HL-60 (cell line): ENCODE measurements around the gene SUPT3H.

Experiments used
- POLR2AphosphoS5 ChIP-seq: IDR thresholded peaks from 2 replicates; pipeline ENCODE4 v1.6.1; 2012; ENCODE audit warnings: low read depth
- REST ChIP-seq: IDR thresholded peaks from 2 replicates; pipeline ENCODE4 v1.6.1; 2012; ENCODE audit warnings: low read depth; ENCODE audit not compliant: insufficient replicate concordance
- SPI1 ChIP-seq: IDR thresholded peaks from 2 replicates; pipeline ENCODE4 v1.6.1; 2012; ENCODE audit warnings: low read depth, mild to moderate bottlenecking, borderline replicate concordance
- TF ChIP-seq, protein P1 (sequence below): IDR thresholded peaks from one replicate; pipeline ENCODE4 v1.5.1; 2011; ENCODE audit warnings: low read length, control low read depth, inconsistent platforms; ENCODE audit not compliant: insufficient read depth

DNA sequence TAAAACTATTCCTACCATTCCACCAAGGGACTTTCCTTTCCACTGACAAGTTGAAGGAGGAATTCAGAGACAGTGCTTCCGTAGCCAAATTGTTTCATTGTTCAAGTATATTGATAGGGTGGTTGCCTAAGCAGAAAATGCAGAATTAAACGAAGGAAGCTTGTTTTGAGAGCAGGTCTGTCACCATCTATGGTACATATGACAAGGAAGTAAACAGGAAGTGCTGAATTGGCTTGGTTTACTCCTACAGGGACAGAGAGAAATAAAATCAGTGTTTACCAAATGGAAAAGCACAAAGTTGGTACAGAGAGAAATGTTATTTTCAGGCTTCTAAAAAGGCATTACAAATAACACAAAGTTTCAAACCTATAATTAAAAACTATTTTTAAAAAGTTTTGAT, 568.5 kb downstream of the SUPT3H start:
- TF ChIP-seq POLR2AphosphoS5 (no peak), SPI1 (peak; percentile 56), REST (no peak)
- TF ChIP-seq, protein P1, sequence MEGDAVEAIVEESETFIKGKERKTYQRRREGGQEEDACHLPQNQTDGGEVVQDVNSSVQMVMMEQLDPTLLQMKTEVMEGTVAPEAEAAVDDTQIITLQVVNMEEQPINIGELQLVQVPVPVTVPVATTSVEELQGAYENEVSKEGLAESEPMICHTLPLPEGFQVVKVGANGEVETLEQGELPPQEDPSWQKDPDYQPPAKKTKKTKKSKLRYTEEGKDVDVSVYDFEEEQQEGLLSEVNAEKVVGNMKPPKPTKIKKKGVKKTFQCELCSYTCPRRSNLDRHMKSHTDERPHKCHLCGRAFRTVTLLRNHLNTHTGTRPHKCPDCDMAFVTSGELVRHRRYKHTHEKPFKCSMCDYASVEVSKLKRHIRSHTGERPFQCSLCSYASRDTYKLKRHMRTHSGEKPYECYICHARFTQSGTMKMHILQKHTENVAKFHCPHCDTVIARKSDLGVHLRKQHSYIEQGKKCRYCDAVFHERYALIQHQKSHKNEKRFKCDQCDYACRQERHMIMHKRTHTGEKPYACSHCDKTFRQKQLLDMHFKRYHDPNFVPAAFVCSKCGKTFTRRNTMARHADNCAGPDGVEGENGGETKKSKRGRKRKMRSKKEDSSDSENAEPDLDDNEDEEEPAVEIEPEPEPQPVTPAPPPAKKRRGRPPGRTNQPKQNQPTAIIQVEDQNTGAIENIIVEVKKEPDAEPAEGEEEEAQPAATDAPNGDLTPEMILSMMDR, result no peak
